ENCODE data around the gene GRIA3. TPM values are rescaled to one million over a fixed set of nuclear protein-coding genes. Genes with fewer than 3 reads are reported as not detected.

The GRIA3 gene
- total RNA-seq, 4 donors from 2014 or later: 0.12 to 0.58 TPM; not detected in 2

- H3K4me3 ChIP-seq (ENCODE audit: low read depth, poor library complexity, severe bottlenecking): no peak overlapping the region
- intact Hi-C loops (cut with DNase I; ENCODE audit: low total_unique reads): no loop called here
- DNase-seq (ENCODE audit: low spot score in 2 of 2): no peak
- 66 to 73% methylated on average over 3 of the region's 3 CpGs for WGBS, 2 donors
- TF ChIP-seq CTCF (IDR thresholded peaks at IDR 0.05) (no peak), POLR2A (IDR thresholded peaks at IDR 0.05) (no peak)
Measured at GRCh38 chrX:123157586-123157985, 26.5 kb upstream of the GRIA3 start.

- no peak overlapping the region for H3K4me3 ChIP-seq (ENCODE audit: low read depth, poor library complexity, severe bottlenecking)
- intact Hi-C loops (cut with DNase I; ENCODE audit: low total_unique reads): no loop called here
- DNase-seq (ENCODE audit: low spot score in 2 of 2): no peak
- WGBS, 2 donors: 71 to 76% methylated on average over 4 of the region's 4 CpGs
- TF ChIP-seq POLR2A (IDR thresholded peaks at IDR 0.05): no peak
- TF ChIP-seq CTCF (IDR thresholded peaks at IDR 0.05): no peak
Measured at GRCh38 chrX:123159403-123159802, 24.7 kb upstream of the GRIA3 start.

- intact Hi-C loops (cut with DNase I; ENCODE audit: low total_unique reads): no loop called here
- H3K4me3 ChIP-seq (ENCODE audit: low read depth, poor library complexity, severe bottlenecking): no peak overlapping the region
- no peak for DNase-seq (ENCODE audit: low spot score in 2 of 2)
- no peak for TF ChIP-seq POLR2A (IDR thresholded peaks at IDR 0.05)
Measured at GRCh38 chrX:123167621-123168020, 16.5 kb upstream of the GRIA3 start.

GRCh38 chrX:123169247-123169901, 14.7 kb upstream of the GRIA3 start:
- no peak for DNase-seq (ENCODE audit: low spot score in 2 of 2)
- no peak for TF ChIP-seq CTCF (IDR thresholded peaks at IDR 0.05)
- TF ChIP-seq POLR2A (IDR thresholded peaks at IDR 0.05): no peak
- WGBS, 2 donors: 44 to 59% methylated on average over 2 of the region's 2 CpGs
- intact Hi-C loops (cut with DNase I; ENCODE audit: low total_unique reads): no loop called here
- no peak overlapping the region for H3K4me3 ChIP-seq (ENCODE audit: low read depth, poor library complexity, severe bottlenecking)

GRCh38 chrX:123170546-123170945, 13.5 kb upstream of the GRIA3 start:
- TF ChIP-seq POLR2A (IDR thresholded peaks at IDR 0.05) (no peak), CTCF (IDR thresholded peaks at IDR 0.05) (no peak)
- intact Hi-C loops (cut with DNase I; ENCODE audit: low total_unique reads): no loop called here
- no peak for DNase-seq (ENCODE audit: low spot score in 2 of 2)
- 80 to 85% methylated on average over 7 of the region's 7 CpGs for WGBS, 2 donors
- no peak overlapping the region for H3K4me3 ChIP-seq (ENCODE audit: low read depth, poor library complexity, severe bottlenecking)

- 60 to 67% methylated on average over 3 of the region's 3 CpGs for WGBS, 2 donors
- intact Hi-C loops (cut with DNase I; ENCODE audit: low total_unique reads): no loop called here
- TF ChIP-seq CTCF (IDR thresholded peaks at IDR 0.05) (no peak), POLR2A (IDR thresholded peaks at IDR 0.05) (no peak)
- DNase-seq (ENCODE audit: low spot score in 2 of 2): no peak
- no peak overlapping the region for H3K4me3 ChIP-seq (ENCODE audit: low read depth, poor library complexity, severe bottlenecking)
Measured at GRCh38 chrX:123171781-123172180, 12.3 kb upstream of the GRIA3 start.
